PC-3 (cell line): Measurements from ENCODE around the gene USP11.

Experiments used
- EZH2 ChIP-seq: fragments of 300-600 bp; sonication (generic); IDR thresholded peaks from one replicate; pipeline ENCODE4 v1.6.1; 2017; ENCODE audit warnings: antibody characterized with exemption, mild to moderate bottlenecking, low read length; ENCODE audit not compliant: unreplicated experiment
- TF ChIP-seq, protein P1 (sequence below): fragments of 300-600 bp; sonication (generic); conservative IDR thresholded peaks from 2 replicates; pipeline ENCODE4 v1.5.1; 2017; ENCODE audit warnings: antibody characterized with exemption, low read depth, mild to moderate bottlenecking, low read length

DNA sequence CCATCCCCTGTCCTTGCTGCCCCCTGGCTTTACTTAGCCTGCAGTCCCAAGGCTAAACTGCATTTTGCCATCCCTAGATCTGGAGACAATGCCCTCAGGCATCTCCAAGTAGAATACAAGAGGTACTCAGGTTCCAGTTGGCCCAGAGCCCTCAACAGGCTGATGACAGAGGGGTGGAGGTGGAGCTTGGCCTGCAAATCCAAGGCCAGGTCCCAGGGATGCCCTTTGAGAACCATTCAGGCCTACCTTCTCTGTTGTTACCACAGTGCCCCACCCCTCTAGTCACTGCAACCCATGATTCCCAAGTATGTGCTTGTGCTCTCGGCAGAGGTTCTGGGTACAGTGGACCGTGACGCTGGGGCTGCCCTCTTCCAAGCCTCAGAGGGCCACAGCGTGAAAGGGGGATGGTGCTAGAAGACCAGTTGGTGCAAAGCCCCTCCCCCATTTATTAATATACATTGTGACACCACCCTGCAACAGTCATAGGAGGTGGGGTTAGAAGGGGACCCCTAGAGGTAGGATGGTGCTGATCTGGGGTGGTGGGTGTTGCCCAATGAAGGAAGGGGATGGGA lies 45.6 kb upstream of the USP11 start:
- TF ChIP-seq, protein P1, sequence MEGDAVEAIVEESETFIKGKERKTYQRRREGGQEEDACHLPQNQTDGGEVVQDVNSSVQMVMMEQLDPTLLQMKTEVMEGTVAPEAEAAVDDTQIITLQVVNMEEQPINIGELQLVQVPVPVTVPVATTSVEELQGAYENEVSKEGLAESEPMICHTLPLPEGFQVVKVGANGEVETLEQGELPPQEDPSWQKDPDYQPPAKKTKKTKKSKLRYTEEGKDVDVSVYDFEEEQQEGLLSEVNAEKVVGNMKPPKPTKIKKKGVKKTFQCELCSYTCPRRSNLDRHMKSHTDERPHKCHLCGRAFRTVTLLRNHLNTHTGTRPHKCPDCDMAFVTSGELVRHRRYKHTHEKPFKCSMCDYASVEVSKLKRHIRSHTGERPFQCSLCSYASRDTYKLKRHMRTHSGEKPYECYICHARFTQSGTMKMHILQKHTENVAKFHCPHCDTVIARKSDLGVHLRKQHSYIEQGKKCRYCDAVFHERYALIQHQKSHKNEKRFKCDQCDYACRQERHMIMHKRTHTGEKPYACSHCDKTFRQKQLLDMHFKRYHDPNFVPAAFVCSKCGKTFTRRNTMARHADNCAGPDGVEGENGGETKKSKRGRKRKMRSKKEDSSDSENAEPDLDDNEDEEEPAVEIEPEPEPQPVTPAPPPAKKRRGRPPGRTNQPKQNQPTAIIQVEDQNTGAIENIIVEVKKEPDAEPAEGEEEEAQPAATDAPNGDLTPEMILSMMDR: no peak
- no peak for TF ChIP-seq EZH2
